SJSA1 (cell line): ENCODE measurements around the gene PTPN9. TPM values are rescaled to one million over a fixed set of nuclear protein-coding genes. Genes with fewer than 3 reads are reported as not detected.
A peak's percentile ranks its signal among the peaks of the same experiment; 100 is the strongest.

Source experiments
- DNase-seq, 2 experiments: peaks; one replicate each; pipeline ENCODE4 v3.0.0-alpha.2; 2015 to 2020; ENCODE audit warnings: low spot score in 2 of 2, low read depth in 1 of 2
- H3K27ac ChIP-seq: fragments of 250-450 bp; sonication (Bioruptor Pico); 2 replicates; pipeline ENCODE4 v1.5.1; 2020; ENCODE audit warnings: mild to moderate bottlenecking, moderate library complexity
- H3K27me3 ChIP-seq: fragments of 250-450 bp; sonication (Bioruptor Pico); replicated peaks from 2 replicates; pipeline ENCODE4 v1.5.1; 2020; ENCODE audit warnings: mild to moderate bottlenecking, moderate library complexity
- H3K36me3 ChIP-seq: fragments of 250-450 bp; sonication (Bioruptor Pico); 2 replicates; pipeline ENCODE4 v1.5.1; 2020; ENCODE audit warnings: mild to moderate bottlenecking
- H3K4me1 ChIP-seq: fragments of 250-450 bp; sonication (Bioruptor Pico); replicated peaks from 2 replicates; pipeline ENCODE4 v1.6.1; 2021; ENCODE audit warnings: mild to moderate bottlenecking
- H3K4me3 ChIP-seq: fragments of 250-450 bp; sonication (Bioruptor Pico); 2 replicates; pipeline ENCODE4 v1.5.1; 2020; ENCODE audit warnings: mild to moderate bottlenecking
- H3K9me3 ChIP-seq: fragments of 250-450 bp; sonication (Bioruptor Pico); replicated peaks from 2 replicates; pipeline ENCODE4 v1.5.1; 2020; ENCODE audit warnings: mild to moderate bottlenecking
- total RNA-seq: library from RNA; depleted of rRNA; stranded (reverse); fragments of >200 nt; shearing (Covaris generic); gene quantifications from 2 replicates; pipeline ENCODE4 v1.2.3, GENCODE V29; 2014; rRNA removed

The PTPN9 gene
- total RNA-seq = 23.5 and 35.1 TPM in 2 replicates

- Histone ChIP-seq H3K36me3 (peaks cover 22% of the 10 kb centered on the region), H3K9me3 (no peaks in the 10 kb centered on the region), H3K27ac (peak within 1 kb of the TSS; percentile 77), H3K4me3 (peak within 1 kb of the TSS; percentile 97), H3K4me1 (peaks cover 10% of the 10 kb centered on the region), H3K27me3 (no peaks in the 10 kb centered on the region)
- DNase-seq = peak; percentile 87 to 89
These were observed at the start of gene PTPN9 for GRCh38 chr15:75578948-75579920. PTPN9 (minus strand) TSS chr15:75579315; CDS start chr15:75578776, 539 bp downstream.

GRCh38 chr15:75625542-75626347 lies 46.6 kb upstream of the PTPN9 start, which contains the start of gene SNUPN:
SNUPN (minus strand) TSS chr15:75625725; CDS start chr15:75621051, 4,674 bp downstream.
- DNase-seq = peak; percentile 93 to 94
- Histone ChIP-seq H3K4me1 (peaks cover 17% of the 10 kb centered on the region), H3K4me3 (peak within 1 kb of the TSS; percentile 72), H3K36me3 (no peaks in the 10 kb centered on the region), H3K27me3 (no peaks in the 10 kb centered on the region), H3K27ac (peak within 1 kb of the TSS; percentile 85), H3K9me3 (no peaks in the 10 kb centered on the region)

- Histone ChIP-seq H3K4me3 (no peak overlapping the region), H3K27ac (no peak overlapping the region), H3K4me1 (peaks cover 25% of the 10 kb centered on the region), H3K36me3 (peaks cover 26% of the 10 kb centered on the region), H3K27me3 (no peaks in the 10 kb centered on the region), H3K9me3 (no peaks in the 10 kb centered on the region)
- no peak for DNase-seq
These were observed 43.4 kb upstream of the PTPN9 start for GRCh38 chr15:75622505-75622904.

GRCh38 chr15:75620841-75621391 lies 41.8 kb upstream of the PTPN9 start:
- H3K27me3 ChIP-seq = no peaks in the 10 kb centered on the region
- peaks cover 21% of the 10 kb centered on the region for H3K4me1 ChIP-seq
- DNase-seq = peak; percentile 62 to 77
- H3K4me3 ChIP-seq = no peak overlapping the region
- peaks cover 40% of the 10 kb centered on the region for H3K36me3 ChIP-seq
- no peaks in the 10 kb centered on the region for H3K9me3 ChIP-seq
- H3K27ac ChIP-seq = peak overlapping the region; percentile 34

- Histone ChIP-seq H3K4me3 (no peak overlapping the region), H3K27me3 (no peaks in the 10 kb centered on the region), H3K4me1 (peaks cover 19% of the 10 kb centered on the region), H3K36me3 (peaks cover 44% of the 10 kb centered on the region), H3K27ac (peak overlapping the region; percentile 34), H3K9me3 (no peaks in the 10 kb centered on the region)
- DNase-seq = peak in 1 of 2 experiments; percentile 41
These were observed 41.1 kb upstream of the PTPN9 start for GRCh38 chr15:75620058-75620820.

- Histone ChIP-seq H3K36me3 (peaks cover 67% of the 10 kb centered on the region), H3K27ac (no peak overlapping the region), H3K27me3 (no peaks in the 10 kb centered on the region), H3K9me3 (no peaks in the 10 kb centered on the region), H3K4me1 (peaks cover 19% of the 10 kb centered on the region), H3K4me3 (no peak overlapping the region)
- DNase-seq = no peak
These were observed 37.7 kb upstream of the PTPN9 start for GRCh38 chr15:75616766-75617165.

- Histone ChIP-seq H3K4me1 (no peaks in the 10 kb centered on the region), H3K27ac (no peak overlapping the region), H3K9me3 (no peaks in the 10 kb centered on the region), H3K36me3 (peaks cover 60% of the 10 kb centered on the region), H3K27me3 (no peaks in the 10 kb centered on the region), H3K4me3 (no peak overlapping the region)
- DNase-seq = no peak
These were observed 27.9 kb upstream of the PTPN9 start for GRCh38 chr15:75606711-75607699.

GRCh38 chr15:75606026-75606425 lies 26.9 kb upstream of the PTPN9 start:
- peaks cover 65% of the 10 kb centered on the region for H3K36me3 ChIP-seq
- no peaks in the 10 kb centered on the region for H3K9me3 ChIP-seq
- H3K27me3 ChIP-seq = no peaks in the 10 kb centered on the region
- H3K4me3 ChIP-seq = no peak overlapping the region
- no peaks in the 10 kb centered on the region for H3K4me1 ChIP-seq
- DNase-seq = no peak
- no peak overlapping the region for H3K27ac ChIP-seq

- Histone ChIP-seq H3K36me3 (peaks cover 53% of the 10 kb centered on the region), H3K9me3 (no peaks in the 10 kb centered on the region), H3K27me3 (no peaks in the 10 kb centered on the region), H3K4me3 (no peak overlapping the region), H3K4me1 (peaks cover 27% of the 10 kb centered on the region), H3K27ac (peak overlapping the region; percentile 61)
- peak in 1 of 2 experiments; percentile 61 for DNase-seq
These were observed 20.3 kb upstream of the PTPN9 start for GRCh38 chr15:75599401-75599800.

- Histone ChIP-seq H3K36me3 (peaks cover 50% of the 10 kb centered on the region), H3K27ac (no peak overlapping the region; the same call in 1 of the 2 replicates), H3K27me3 (no peaks in the 10 kb centered on the region), H3K9me3 (no peaks in the 10 kb centered on the region), H3K4me3 (no peak overlapping the region), H3K4me1 (peaks cover 27% of the 10 kb centered on the region)
- no peak for DNase-seq
These were observed 19.2 kb upstream of the PTPN9 start for GRCh38 chr15:75598361-75598760.

- Histone ChIP-seq H3K36me3 (peaks cover 50% of the 10 kb centered on the region), H3K4me1 (peaks cover 27% of the 10 kb centered on the region), H3K27me3 (no peaks in the 10 kb centered on the region), H3K27ac (no peak overlapping the region), H3K9me3 (no peaks in the 10 kb centered on the region), H3K4me3 (no peak overlapping the region)
- no peak for DNase-seq
These were observed 18.7 kb upstream of the PTPN9 start for GRCh38 chr15:75597667-75598341.
